Measurements from ENCODE around the gene WFDC2. TPM values are rescaled to one million over a fixed set of nuclear protein-coding genes. Genes with fewer than 3 reads are reported as not detected.

Gene WFDC2
- total RNA-seq, 1 experiment from 2014 or later = not detected

DNA sequence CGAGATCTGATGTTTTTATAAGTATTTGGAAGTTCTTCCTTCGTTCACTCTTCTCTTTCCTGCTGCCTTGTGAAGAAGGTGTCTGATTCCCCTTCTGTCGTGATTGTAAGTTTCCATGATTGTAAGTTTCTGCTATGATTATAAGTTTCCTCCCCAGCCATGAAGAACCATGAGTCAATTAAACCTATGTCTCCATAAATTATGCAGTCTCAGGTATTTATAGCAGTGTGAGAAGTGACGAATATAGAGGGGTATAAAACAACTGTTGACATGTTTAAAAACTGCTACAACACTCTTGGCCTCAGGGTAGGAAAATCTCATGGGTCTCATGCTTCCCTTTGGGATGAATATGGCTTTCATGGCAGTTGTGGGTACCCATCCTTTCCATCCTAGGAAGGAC, 5.8 kb upstream of the WFDC2 start:
- Histone ChIP-seq H3F3A (ENCODE audit: low read length, unreplicated experiment) (no peaks in the 10 kb centered on the region), H3K4me2 (ENCODE audit: low read length) (no peak overlapping the region), H3K9me3 (ENCODE audit: low read length) (no peaks in the 10 kb centered on the region), H3K9me2 (replicated peaks; ENCODE audit: low read length) (no peaks in the 10 kb centered on the region), H3K4me3 (ENCODE audit: low read length) (no peak overlapping the region), H2AFZ (ENCODE audit: low read length) (no peak overlapping the region), H3K79me2 (ENCODE audit: low read length) (no peaks in the 10 kb centered on the region), H3K4me1 (ENCODE audit: insufficient read depth, low read length) (no peaks in the 10 kb centered on the region), H4K20me1 (ENCODE audit: low read length) (no peaks in the 10 kb centered on the region), H3K9ac (ENCODE audit: low read length) (no peak overlapping the region), H3K27ac (ENCODE audit: low read length) (no peak overlapping the region), H3K27me3 (ENCODE audit: low read length) (peaks cover 38% of the 10 kb centered on the region), H3K36me3 (ENCODE audit: low read depth, low read length) (no peaks in the 10 kb centered on the region)
- ATAC-seq (no peak), DNase-seq (no peak)
- intact Hi-C loops (cut with micrococcal nuclease) = no loop called here
- no TSS peak for BruUV-seq (replicated peaks)
- TF ChIP-seq EZH2phosphoT487 (IDR thresholded peaks at IDR 0.05; ENCODE audit: borderline replicate concordance, low read length) = no peak
- TF ChIP-seq, protein P1, sequence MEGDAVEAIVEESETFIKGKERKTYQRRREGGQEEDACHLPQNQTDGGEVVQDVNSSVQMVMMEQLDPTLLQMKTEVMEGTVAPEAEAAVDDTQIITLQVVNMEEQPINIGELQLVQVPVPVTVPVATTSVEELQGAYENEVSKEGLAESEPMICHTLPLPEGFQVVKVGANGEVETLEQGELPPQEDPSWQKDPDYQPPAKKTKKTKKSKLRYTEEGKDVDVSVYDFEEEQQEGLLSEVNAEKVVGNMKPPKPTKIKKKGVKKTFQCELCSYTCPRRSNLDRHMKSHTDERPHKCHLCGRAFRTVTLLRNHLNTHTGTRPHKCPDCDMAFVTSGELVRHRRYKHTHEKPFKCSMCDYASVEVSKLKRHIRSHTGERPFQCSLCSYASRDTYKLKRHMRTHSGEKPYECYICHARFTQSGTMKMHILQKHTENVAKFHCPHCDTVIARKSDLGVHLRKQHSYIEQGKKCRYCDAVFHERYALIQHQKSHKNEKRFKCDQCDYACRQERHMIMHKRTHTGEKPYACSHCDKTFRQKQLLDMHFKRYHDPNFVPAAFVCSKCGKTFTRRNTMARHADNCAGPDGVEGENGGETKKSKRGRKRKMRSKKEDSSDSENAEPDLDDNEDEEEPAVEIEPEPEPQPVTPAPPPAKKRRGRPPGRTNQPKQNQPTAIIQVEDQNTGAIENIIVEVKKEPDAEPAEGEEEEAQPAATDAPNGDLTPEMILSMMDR (conservative IDR thresholded peaks at IDR 0.05; ENCODE audit: low read depth, low read length) = no peak
- TF ChIP-seq EZH2 (IDR thresholded peaks at IDR 0.05; ENCODE audit: low read length, unreplicated experiment) = no peak
- ChIA-PET CTCF (interaction anchor here (0.7 kb wide), 1 partner anchor 14 kb away, joined by 3 read pairs; no protein-coding TSS in a partner anchor), POLR2A (ENCODE audit: unreplicated experiment) (no interaction called here)

DNA sequence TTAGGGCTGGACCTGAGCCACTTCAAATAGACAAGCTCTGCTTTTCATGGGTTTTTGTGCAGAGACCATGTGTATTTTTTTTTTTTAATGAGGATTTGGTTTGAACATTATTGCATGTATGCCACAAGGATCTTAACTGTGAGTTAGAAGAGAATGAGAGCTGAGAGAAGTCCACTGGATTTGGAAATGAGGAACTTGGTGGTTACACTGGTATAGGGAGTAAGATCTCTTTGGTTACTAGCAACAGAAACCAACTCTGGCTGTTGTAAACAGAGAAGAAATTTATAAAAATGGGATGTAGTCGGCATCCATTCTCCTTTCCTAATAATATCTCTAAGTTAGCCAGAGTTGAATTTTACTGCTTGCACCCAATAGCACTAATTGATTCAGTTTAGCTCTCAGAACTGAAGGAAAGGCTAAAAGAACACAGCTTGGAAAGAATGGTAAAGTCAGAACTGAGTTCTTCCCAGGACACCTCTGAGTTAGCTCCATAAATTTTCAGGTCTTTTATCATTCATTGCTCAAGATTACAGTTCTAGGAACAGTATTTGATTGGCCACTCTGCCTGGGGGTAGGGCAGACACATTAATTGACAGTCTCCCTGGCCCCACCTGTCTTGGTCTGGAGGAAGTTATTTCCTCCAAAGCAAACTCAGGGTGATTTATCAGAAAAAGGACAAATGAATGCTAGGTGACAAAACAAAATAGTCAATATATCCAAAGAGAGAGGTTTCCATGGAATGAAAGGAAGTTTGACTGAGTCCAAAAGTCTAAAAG, 3.9 kb upstream of the WFDC2 start:
- TF ChIP-seq, protein P1 (conservative IDR thresholded peaks at IDR 0.05; ENCODE audit: low read depth, low read length) = no peak
- TF ChIP-seq EZH2phosphoT487 (IDR thresholded peaks at IDR 0.05; ENCODE audit: borderline replicate concordance, low read length) (no peak), EZH2 (IDR thresholded peaks at IDR 0.05; ENCODE audit: low read length, unreplicated experiment) (no peak)
- H3K27me3 ChIP-seq (ENCODE audit: low read length) = peaks cover 38% of the 10 kb centered on the region
- intact Hi-C loops (cut with micrococcal nuclease) = no loop called here
- no peaks in the 10 kb centered on the region for H3K36me3 ChIP-seq (ENCODE audit: low read depth, low read length)
- no peak overlapping the region for H3K4me2 ChIP-seq (ENCODE audit: low read length)
- H3K4me3 ChIP-seq (ENCODE audit: low read length) = no peak overlapping the region
- no peak for DNase-seq
- ChIA-PET CTCF (interaction anchor here (0.6 kb wide), 2 partner anchors 112 to 455 kb away, joined by 3 to 4 read pairs; no protein-coding TSS in a partner anchor), POLR2A (ENCODE audit: unreplicated experiment) (no interaction called here)
- ATAC-seq = no peak
- H3K9me3 ChIP-seq (ENCODE audit: low read length) = no peaks in the 10 kb centered on the region
- no peak overlapping the region for H3K9ac ChIP-seq (ENCODE audit: low read length)
- no peaks in the 10 kb centered on the region for H3K9me2 ChIP-seq (replicated peaks; ENCODE audit: low read length)
- no peaks in the 10 kb centered on the region for H3K4me1 ChIP-seq (ENCODE audit: insufficient read depth, low read length)
- H3F3A ChIP-seq (ENCODE audit: low read length, unreplicated experiment) = no peaks in the 10 kb centered on the region
- no peaks in the 10 kb centered on the region for H3K79me2 ChIP-seq (ENCODE audit: low read length)
- H4K20me1 ChIP-seq (ENCODE audit: low read length) = no peaks in the 10 kb centered on the region
- H2AFZ ChIP-seq (ENCODE audit: low read length) = no peak overlapping the region
- BruUV-seq (replicated peaks) = no TSS peak
- no peak overlapping the region for H3K27ac ChIP-seq (ENCODE audit: low read length)

DNA sequence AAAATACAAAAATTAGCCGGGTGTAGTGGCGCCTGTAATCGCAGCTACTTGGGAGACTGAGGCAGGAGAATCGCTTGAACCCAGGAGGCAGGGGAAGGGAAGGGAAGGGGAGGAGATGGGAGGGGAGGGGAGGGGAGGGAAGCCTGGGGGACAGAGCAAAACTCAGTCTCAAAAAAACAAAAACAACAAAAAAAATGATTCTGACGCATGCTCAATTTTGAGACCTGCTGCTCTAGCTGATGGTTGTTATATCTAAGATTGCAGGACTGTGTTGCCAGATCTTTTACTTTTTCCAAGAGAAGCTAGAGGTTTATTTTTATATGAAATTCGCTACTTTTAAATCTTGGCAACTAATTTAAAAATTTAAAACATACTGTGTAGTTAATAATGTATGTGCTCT, 2.4 kb upstream of the WFDC2 start:
- Histone ChIP-seq H3K9ac (ENCODE audit: low read length) (no peak overlapping the region), H3K36me3 (ENCODE audit: low read depth, low read length) (no peaks in the 10 kb centered on the region), H3K9me2 (replicated peaks; ENCODE audit: low read length) (no peaks in the 10 kb centered on the region), H3F3A (ENCODE audit: low read length, unreplicated experiment) (no peaks in the 10 kb centered on the region), H3K79me2 (ENCODE audit: low read length) (no peaks in the 10 kb centered on the region), H3K4me3 (ENCODE audit: low read length) (no peak overlapping the region), H3K27ac (ENCODE audit: low read length) (no peak overlapping the region), H3K9me3 (ENCODE audit: low read length) (no peaks in the 10 kb centered on the region), H2AFZ (ENCODE audit: low read length) (no peak overlapping the region), H3K4me2 (ENCODE audit: low read length) (no peak overlapping the region), H3K4me1 (ENCODE audit: insufficient read depth, low read length) (no peaks in the 10 kb centered on the region), H4K20me1 (ENCODE audit: low read length) (no peaks in the 10 kb centered on the region), H3K27me3 (ENCODE audit: low read length) (peaks cover 38% of the 10 kb centered on the region)
- BruUV-seq (replicated peaks) = no TSS peak
- DNase-seq (no peak), ATAC-seq (no peak)
- no peak for TF ChIP-seq EZH2 (IDR thresholded peaks at IDR 0.05; ENCODE audit: low read length, unreplicated experiment)
- TF ChIP-seq, protein P1 (conservative IDR thresholded peaks at IDR 0.05; ENCODE audit: low read depth, low read length) = no peak
- no peak for TF ChIP-seq EZH2phosphoT487 (IDR thresholded peaks at IDR 0.05; ENCODE audit: borderline replicate concordance, low read length)
- ChIA-PET CTCF (no interaction called here), POLR2A (ENCODE audit: unreplicated experiment) (no interaction called here)
- intact Hi-C loops (cut with micrococcal nuclease) = no loop called here
